ENCODE results near the gene ANK2. TPM values are rescaled to one million over a fixed set of nuclear protein-coding genes. Genes with fewer than 3 reads are reported as not detected.

The ANK2 gene
- total and polyA plus RNA-seq, 7 experiments from 2014 or later = 1.1 to 2.0 TPM; not detected in 5

DNA sequence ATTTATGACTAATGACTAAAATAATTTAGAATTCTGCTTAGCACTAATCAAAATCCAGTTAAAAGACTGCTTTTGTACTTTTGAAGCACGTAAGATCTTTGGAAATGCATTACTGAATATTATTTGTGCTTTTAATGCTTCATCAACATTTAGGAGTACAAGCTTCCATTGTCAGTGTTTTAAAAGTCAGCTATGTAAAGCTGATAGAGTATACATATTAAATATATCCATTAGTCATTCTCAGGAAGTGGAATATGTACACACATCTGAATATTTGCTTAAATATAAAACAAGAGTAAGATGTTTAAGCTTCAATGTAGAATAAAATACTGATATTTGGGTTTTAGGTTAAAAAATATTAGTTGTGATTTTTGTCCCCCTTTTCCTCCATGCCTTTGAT, 54.1 kb downstream of the ANK2 start:
- no peak overlapping the region for H3K4me3 Mint-ChIP-seq

DNA sequence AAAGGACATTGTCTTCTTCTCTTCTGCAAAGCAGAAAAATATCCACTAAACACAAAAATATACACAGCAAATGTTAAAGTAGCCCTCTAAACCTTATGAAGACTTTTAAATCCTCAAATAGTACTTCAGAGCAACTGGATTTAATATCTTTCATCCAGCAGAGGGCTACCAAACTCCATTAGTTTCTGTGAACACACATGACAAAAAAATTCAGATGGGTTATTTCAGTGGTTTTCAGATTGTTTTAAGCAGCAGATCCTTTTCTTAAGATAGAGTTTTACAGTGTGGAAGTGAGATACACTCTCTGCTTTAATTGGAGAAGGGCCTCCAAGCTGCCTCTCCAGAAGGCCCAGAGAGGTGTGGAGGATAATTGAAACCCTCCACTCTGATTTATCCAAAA, 56.7 kb downstream of the ANK2 start:
- H3K27ac Mint-ChIP-seq = no peak overlapping the region
- H3K4me3 Mint-ChIP-seq = no peak overlapping the region
- intact Hi-C loops (cut with micrococcal nuclease) = no loop called here
- Histone ChIP-seq H3K4me1 (ENCODE audit: control insufficient read depth in 2 of 2, insufficient read depth in 2 of 2, low read length in 2 of 2) (no peaks in the 10 kb centered on the region), H3K36me3 (ENCODE audit: control insufficient read depth in 2 of 3, insufficient read depth in 3 of 3, low read length in 3 of 3) (no peaks in the 10 kb centered on the region), H3K4me3 (ENCODE audit: low read length) (no peak overlapping the region), H3K9me3 (ENCODE audit: control insufficient read depth in 2 of 3, low read length in 3 of 3) (no peaks in the 10 kb centered on the region), H3K27me3 (ENCODE audit: control insufficient read depth in 2 of 2, insufficient read depth in 2 of 2, low read length in 2 of 2) (no peaks in the 10 kb centered on the region), H3K27ac (ENCODE audit: low read depth, low read length) (no peak overlapping the region)
- peaks cover 0 to 1% (median 0%) of the 10 kb centered on the region in 11 donors for H3K9me3 Mint-ChIP-seq
- CTCF ChIA-PET = no interaction called here
- POLR2A ChIA-PET = no interaction called here
- DNase-seq = no peak
- peaks cover 5 to 19% (median 11%) of the 10 kb centered on the region in 5 donors for H3K27me3 Mint-ChIP-seq
- no peaks in the 10 kb centered on the region for H3K36me3 Mint-ChIP-seq
- H3K4me1 Mint-ChIP-seq = no peaks in the 10 kb centered on the region
- no peak for ATAC-seq

More for the DNA sequence above, 54.1 kb downstream of the ANK2 start:
- H3K9me3 ChIP-seq (ENCODE audit: control insufficient read depth in 2 of 3, low read length in 3 of 3) = no peaks in the 10 kb centered on the region
- H3K4me1 ChIP-seq (ENCODE audit: control insufficient read depth in 2 of 2, insufficient read depth in 2 of 2, low read length in 2 of 2) = no peaks in the 10 kb centered on the region
- Mint-ChIP-seq H3K27me3 (peaks cover 0 to 20% (median 11%) of the 10 kb centered on the region in 5 donors), H3K9me3 (peaks cover 0 to 1% (median 0%) of the 10 kb centered on the region in 11 donors), H3K36me3 (no peaks in the 10 kb centered on the region), H3K27ac (no peak overlapping the region), H3K4me1 (no peaks in the 10 kb centered on the region)
- CTCF ChIA-PET = no interaction called here
- H3K4me3 ChIP-seq (ENCODE audit: low read length) = no peak overlapping the region
- DNase-seq = no peak
- H3K27me3 ChIP-seq (ENCODE audit: control insufficient read depth in 2 of 2, insufficient read depth in 2 of 2, low read length in 2 of 2) = no peaks in the 10 kb centered on the region
- no peak for ATAC-seq
- POLR2A ChIA-PET = no interaction called here
- intact Hi-C loops (cut with micrococcal nuclease) = no loop called here
- H3K27ac ChIP-seq (ENCODE audit: low read depth, low read length) = no peak overlapping the region
- no peaks in the 10 kb centered on the region for H3K36me3 ChIP-seq (ENCODE audit: control insufficient read depth in 2 of 3, insufficient read depth in 3 of 3, low read length in 3 of 3)

DNA sequence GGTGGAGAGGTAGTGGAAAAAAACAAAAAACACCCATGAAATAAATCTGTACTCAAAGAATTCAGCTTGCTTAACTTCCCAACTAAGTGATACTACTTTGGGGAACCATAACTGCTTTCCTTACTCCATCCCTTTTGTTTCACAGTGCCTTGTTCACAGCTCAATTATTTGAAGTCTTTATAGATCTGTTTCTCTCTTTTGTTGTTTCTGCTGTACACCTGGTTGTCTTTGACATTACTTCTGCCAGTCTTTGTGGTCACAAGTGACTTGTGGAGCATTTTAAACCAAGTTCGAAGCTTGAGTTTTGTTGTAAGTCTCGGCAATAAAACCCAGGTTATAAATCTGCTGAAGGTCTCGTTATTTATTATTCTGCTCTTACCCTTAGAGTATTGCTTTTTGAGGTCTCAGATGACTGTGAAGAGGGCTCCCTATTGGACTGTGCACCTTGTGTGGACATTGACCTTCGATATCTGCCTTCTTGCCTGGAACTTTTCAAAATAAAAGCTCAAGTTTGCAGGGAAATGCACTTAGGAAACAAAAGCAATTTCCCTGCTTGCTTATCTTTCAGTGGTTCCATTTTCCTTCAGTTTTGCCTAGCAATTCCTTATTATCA, 59.8 kb downstream of the ANK2 start:
- no peaks in the 10 kb centered on the region for H3K27me3 ChIP-seq (ENCODE audit: control insufficient read depth in 2 of 2, insufficient read depth in 2 of 2, low read length in 2 of 2)
- no peaks in the 10 kb centered on the region for H3K4me1 Mint-ChIP-seq
- CTCF ChIA-PET = no interaction called here
- H3K36me3 Mint-ChIP-seq = no peaks in the 10 kb centered on the region
- ATAC-seq = no peak
- intact Hi-C loops (cut with micrococcal nuclease) = no loop called here
- H3K9me3 ChIP-seq (ENCODE audit: control insufficient read depth in 2 of 3, low read length in 3 of 3) = no peaks in the 10 kb centered on the region
- POLR2A ChIA-PET = no interaction called here
- H3K9me3 Mint-ChIP-seq = peaks cover 0 to 4% (median 0%) of the 10 kb centered on the region in 11 donors
- peaks cover 5 to 10% (median 7%) of the 10 kb centered on the region in 5 donors for H3K27me3 Mint-ChIP-seq
- H3K4me3 Mint-ChIP-seq = no peak overlapping the region
- H3K27ac ChIP-seq (ENCODE audit: low read depth, low read length) = no peak overlapping the region
- no peaks in the 10 kb centered on the region for H3K36me3 ChIP-seq (ENCODE audit: control insufficient read depth in 2 of 3, insufficient read depth in 3 of 3, low read length in 3 of 3)
- no peak overlapping the region for H3K27ac Mint-ChIP-seq
- no peak for DNase-seq
- H3K4me1 ChIP-seq (ENCODE audit: control insufficient read depth in 2 of 2, insufficient read depth in 2 of 2, low read length in 2 of 2) = no peaks in the 10 kb centered on the region
- no peak overlapping the region for H3K4me3 ChIP-seq (ENCODE audit: low read length)

DNA sequence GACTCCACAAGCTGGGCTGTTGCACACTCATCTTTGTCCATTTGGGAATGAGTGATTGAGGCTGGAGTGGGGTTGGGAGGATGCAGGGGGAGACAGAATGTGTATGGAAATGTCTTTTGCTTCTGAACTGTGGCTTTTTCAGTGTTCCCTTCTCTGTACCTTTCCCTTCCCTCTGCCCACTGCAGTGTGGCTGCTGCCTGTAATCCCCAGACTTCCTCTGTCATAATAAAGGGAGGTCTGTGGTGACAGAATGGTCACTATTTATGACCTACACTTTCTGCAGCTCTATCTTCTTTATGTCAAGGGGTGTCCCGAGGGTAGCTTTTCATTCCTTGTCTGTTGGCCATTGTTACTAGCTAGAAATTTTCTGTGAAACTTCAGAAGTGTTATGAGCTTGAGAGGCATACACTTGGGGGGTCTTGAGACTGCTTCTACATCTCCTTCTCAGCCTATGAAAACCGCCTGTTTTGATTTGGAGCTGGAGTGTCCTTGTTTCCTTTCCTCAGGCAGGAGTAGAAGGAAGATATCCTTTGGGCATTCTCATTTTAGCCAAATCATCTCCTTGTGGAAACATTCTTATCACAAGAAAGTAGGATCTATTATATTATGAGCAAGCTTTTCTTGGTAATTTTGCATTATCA, 63.0 kb downstream of the ANK2 start:
- ATAC-seq = no peak
- H3K4me1 Mint-ChIP-seq = no peaks in the 10 kb centered on the region
- CTCF ChIA-PET = no interaction called here
- peaks cover 0 to 4% (median 0%) of the 10 kb centered on the region in 11 donors for H3K9me3 Mint-ChIP-seq
- H3K27me3 Mint-ChIP-seq = peaks cover 5 to 14% (median 8%) of the 10 kb centered on the region in 5 donors
- H3K4me1 ChIP-seq (ENCODE audit: control insufficient read depth in 2 of 2, insufficient read depth in 2 of 2, low read length in 2 of 2) = no peaks in the 10 kb centered on the region
- H3K27me3 ChIP-seq (ENCODE audit: control insufficient read depth in 2 of 2, insufficient read depth in 2 of 2, low read length in 2 of 2) = no peaks in the 10 kb centered on the region
- POLR2A ChIA-PET = no interaction called here
- no peak overlapping the region for H3K27ac Mint-ChIP-seq
- H3K36me3 ChIP-seq (ENCODE audit: control insufficient read depth in 2 of 3, insufficient read depth in 3 of 3, low read length in 3 of 3) = no peaks in the 10 kb centered on the region
- H3K4me3 ChIP-seq (ENCODE audit: low read length) = no peak overlapping the region
- H3K9me3 ChIP-seq (ENCODE audit: control insufficient read depth in 2 of 3, low read length in 3 of 3) = no peaks in the 10 kb centered on the region
- H3K4me3 Mint-ChIP-seq = no peak overlapping the region
- intact Hi-C loops (cut with micrococcal nuclease) = no loop called here
- DNase-seq = no peak
- H3K27ac ChIP-seq (ENCODE audit: low read depth, low read length) = no peak overlapping the region
- no peaks in the 10 kb centered on the region for H3K36me3 Mint-ChIP-seq

DNA sequence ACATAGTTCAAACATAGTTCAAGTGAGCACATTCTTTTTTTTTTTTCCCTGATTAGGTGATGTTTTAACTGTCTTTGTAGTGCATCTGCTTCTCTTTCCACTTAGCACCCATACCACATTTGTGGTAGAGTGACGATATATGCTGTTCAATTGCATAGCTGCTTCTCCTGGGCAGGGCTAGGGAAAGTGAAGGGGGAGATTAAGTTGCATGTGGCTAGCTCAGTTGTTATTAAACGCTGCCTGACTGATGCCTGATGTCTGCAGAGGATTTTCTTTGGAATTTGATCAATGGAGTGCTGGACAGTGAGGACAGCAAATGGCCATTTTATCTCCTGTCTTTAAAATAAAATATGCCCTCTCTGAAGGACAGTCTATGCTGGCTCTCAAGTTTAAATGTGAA, 63.7 kb downstream of the ANK2 start:
- Mint-ChIP-seq H3K4me1 (no peaks in the 10 kb centered on the region), H3K4me3 (no peak overlapping the region), H3K27me3 (peaks cover 5 to 14% (median 8%) of the 10 kb centered on the region in 5 donors), H3K27ac (no peak overlapping the region), H3K36me3 (no peaks in the 10 kb centered on the region), H3K9me3 (peaks cover 0 to 4% (median 0%) of the 10 kb centered on the region in 11 donors)
- DNase-seq (no peak), ATAC-seq (no peak)
- Histone ChIP-seq H3K27ac (ENCODE audit: low read depth, low read length) (no peak overlapping the region), H3K36me3 (ENCODE audit: control insufficient read depth in 2 of 3, insufficient read depth in 3 of 3, low read length in 3 of 3) (no peaks in the 10 kb centered on the region), H3K4me3 (ENCODE audit: low read length) (no peak overlapping the region), H3K9me3 (ENCODE audit: control insufficient read depth in 2 of 3, low read length in 3 of 3) (no peaks in the 10 kb centered on the region), H3K27me3 (ENCODE audit: control insufficient read depth in 2 of 2, insufficient read depth in 2 of 2, low read length in 2 of 2) (no peaks in the 10 kb centered on the region), H3K4me1 (ENCODE audit: control insufficient read depth in 2 of 2, insufficient read depth in 2 of 2, low read length in 2 of 2) (no peaks in the 10 kb centered on the region)
- ChIA-PET CTCF (no interaction called here), POLR2A (no interaction called here)
- intact Hi-C loops (cut with micrococcal nuclease) = no loop called here

DNA sequence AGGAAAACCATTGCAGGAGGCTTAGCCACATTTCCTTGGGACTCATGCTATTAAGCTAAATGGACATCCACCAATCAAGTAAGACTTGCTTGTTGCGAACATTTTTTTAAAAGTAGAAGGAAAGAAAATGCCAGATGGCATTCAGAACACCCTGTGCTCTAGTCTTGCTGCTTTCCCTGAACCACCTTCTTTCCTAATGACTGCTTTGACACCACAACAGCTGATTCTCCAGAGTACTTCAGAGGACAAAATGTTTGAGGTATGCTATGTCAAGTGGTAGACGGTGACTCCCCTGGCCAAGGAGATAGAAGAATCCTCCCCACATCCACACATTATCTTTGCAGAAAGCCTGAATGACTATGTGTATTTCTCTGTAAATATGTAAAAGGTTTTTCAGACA, 65.4 kb downstream of the ANK2 start:
- H3K9me3 Mint-ChIP-seq = peaks cover 0 to 4% (median 0%) of the 10 kb centered on the region in 11 donors
- H3K27ac Mint-ChIP-seq = no peak overlapping the region
- Histone ChIP-seq H3K27ac (ENCODE audit: low read depth, low read length) (no peak overlapping the region), H3K4me3 (ENCODE audit: low read length) (no peak overlapping the region), H3K4me1 (ENCODE audit: control insufficient read depth in 2 of 2, insufficient read depth in 2 of 2, low read length in 2 of 2) (no peaks in the 10 kb centered on the region), H3K27me3 (ENCODE audit: control insufficient read depth in 2 of 2, insufficient read depth in 2 of 2, low read length in 2 of 2) (no peaks in the 10 kb centered on the region), H3K36me3 (ENCODE audit: control insufficient read depth in 2 of 3, insufficient read depth in 3 of 3, low read length in 3 of 3) (no peaks in the 10 kb centered on the region), H3K9me3 (ENCODE audit: control insufficient read depth in 2 of 3, low read length in 3 of 3) (no peaks in the 10 kb centered on the region)
- intact Hi-C loops (cut with micrococcal nuclease) = no loop called here
- no peak for ATAC-seq
- peaks cover 2 to 10% (median 6%) of the 10 kb centered on the region in 5 donors for H3K27me3 Mint-ChIP-seq
- CTCF ChIA-PET = no interaction called here
- POLR2A ChIA-PET = no interaction called here
- DNase-seq = no peak
- H3K36me3 Mint-ChIP-seq = no peaks in the 10 kb centered on the region
- no peaks in the 10 kb centered on the region for H3K4me1 Mint-ChIP-seq
- no peak overlapping the region for H3K4me3 Mint-ChIP-seq

Measured in naive thymus-derived CD4-positive, alpha-beta T cell (primary cell).